Transverse colon (tissue), 3 donors: ENCODE results near the gene CYP2E1.
"Not testable (repeated sequence)": the region's sequence is repeated elsewhere in the genome, so short reads cannot be mapped to it uniquely, and the experiment has no call there.

Experiments
- CTCF ChIP-seq, 5 experiments: fragments of 200-600 bp in 3 of 5; fragments of 450-650 bp in 2 of 5; sonication (generic) in 3 of 5; IDR thresholded peaks; 1 replicate in 2 of 5; 2 replicates in 3 of 5; pipeline ENCODE4 v1.5.1; 2016 to 2017; ENCODE audit warnings: antibody characterized with exemption in 5 of 5, inconsistent platforms in 3 of 5, mild to moderate bottlenecking in 2 of 5, moderate library complexity in 1 of 5
- EP300 ChIP-seq: sonication (generic); formaldehyde crosslinking; IDR thresholded peaks from one replicate; pipeline ENCODE4 v1.6.1; 2017; ENCODE audit warnings: antibody characterized with exemption, low read depth

- TF ChIP-seq CTCF (IDR thresholded peaks at IDR 0.05); EP300: not testable (repeated sequence)
Observed at GRCh38 chr10:133499176-133499575, 28.0 kb upstream of the CYP2E1 start.
